Measurements from ENCODE around the gene MORN1. TPM values are rescaled to one million over a fixed set of nuclear protein-coding genes. Genes with fewer than 3 reads are reported as not detected.
"Not testable (repeated sequence)": the region's sequence is repeated elsewhere in the genome, so short reads cannot be mapped to it uniquely, and the experiment has no call there.

Gene MORN1
- 3.1 and 3.5 TPM in 2 replicates for total RNA-seq

- peak; percentile 96 to 99 for DNase-seq (ENCODE audit: low read depth in 2 of 2)
Measured at GRCh38 chr1:2391041-2391930, at the start of gene MORN1, which contains the start of gene RER1. Gene MORN1, minus strand, starts transcription at chr1:2391554. Its CDS starts 21 bp downstream, at chr1:2391533. Gene RER1, plus strand, starts transcription at chr1:2391841. Its CDS starts 3,950 bp downstream, at chr1:2395791.

GRCh38 chr1:2440346-2440745 lies 49.0 kb upstream of the MORN1 start:
- not testable (repeated sequence) for DNase-seq (ENCODE audit: low read depth in 2 of 2)

- DNase-seq (ENCODE audit: low read depth in 2 of 2) = no peak
Measured at GRCh38 chr1:2439369-2439768, 48.0 kb upstream of the MORN1 start.

- no peak for DNase-seq (ENCODE audit: low read depth in 2 of 2)
Measured at GRCh38 chr1:2438641-2439040, 47.3 kb upstream of the MORN1 start.

GRCh38 chr1:2438038-2438437 lies 46.7 kb upstream of the MORN1 start:
- no peak for DNase-seq (ENCODE audit: low read depth in 2 of 2)

- DNase-seq (ENCODE audit: low read depth in 2 of 2) = no peak
Measured at GRCh38 chr1:2437617-2438016, 46.3 kb upstream of the MORN1 start.

GRCh38 chr1:2436876-2437275 lies 45.5 kb upstream of the MORN1 start:
- DNase-seq (ENCODE audit: low read depth in 2 of 2) = no peak

GRCh38 chr1:2435746-2436355 lies 44.5 kb upstream of the MORN1 start:
- DNase-seq (ENCODE audit: low read depth in 2 of 2) = no peak

- no peak for DNase-seq (ENCODE audit: low read depth in 2 of 2)
Measured at GRCh38 chr1:2435091-2435490, 43.7 kb upstream of the MORN1 start.

GRCh38 chr1:2433936-2434655 lies 42.7 kb upstream of the MORN1 start:
- DNase-seq (ENCODE audit: low read depth in 2 of 2) = no peak

- no peak for DNase-seq (ENCODE audit: low read depth in 2 of 2)
Measured at GRCh38 chr1:2433196-2433595, 41.8 kb upstream of the MORN1 start.

- no peak for DNase-seq (ENCODE audit: low read depth in 2 of 2)
Measured at GRCh38 chr1:2432441-2432844, 41.1 kb upstream of the MORN1 start.

GRCh38 chr1:2431518-2431917 lies 40.2 kb upstream of the MORN1 start:
- no peak for DNase-seq (ENCODE audit: low read depth in 2 of 2)

- no peak for DNase-seq (ENCODE audit: low read depth in 2 of 2)
Measured at GRCh38 chr1:2431103-2431502, 39.7 kb upstream of the MORN1 start.

- no peak for DNase-seq (ENCODE audit: low read depth in 2 of 2)
Measured at GRCh38 chr1:2430592-2430973, 39.2 kb upstream of the MORN1 start.

GRCh38 chr1:2429780-2430591 lies 38.6 kb upstream of the MORN1 start:
- DNase-seq (ENCODE audit: low read depth in 2 of 2) = no peak

- no peak for DNase-seq (ENCODE audit: low read depth in 2 of 2)
Measured at GRCh38 chr1:2428490-2428889, 37.1 kb upstream of the MORN1 start.

GRCh38 chr1:2427976-2428375 lies 36.6 kb upstream of the MORN1 start:
- DNase-seq (ENCODE audit: low read depth in 2 of 2) = no peak

- DNase-seq (ENCODE audit: low read depth in 2 of 2) = no peak
Measured at GRCh38 chr1:2427051-2427450, 35.7 kb upstream of the MORN1 start.

- no peak for DNase-seq (ENCODE audit: low read depth in 2 of 2)
Measured at GRCh38 chr1:2426540-2426939, 35.2 kb upstream of the MORN1 start.

- no peak for DNase-seq (ENCODE audit: low read depth in 2 of 2)
Measured at GRCh38 chr1:2425892-2426291, 34.5 kb upstream of the MORN1 start.
